Osteoblast (primary cell): ENCODE results near the gene MACROD2. TPM values are rescaled to one million over a fixed set of nuclear protein-coding genes. Genes with fewer than 3 reads are reported as not detected.

Experiments
- DNase-seq: peaks from one replicate; pipeline ENCODE4 v3.0.0; 2011; ENCODE audit warnings: low spot score, mixed read lengths; ENCODE audit not compliant: insufficient read length; ENCODE audit errors: missing footprints
- H2AFZ ChIP-seq: 2 replicates; pipeline ENCODE4 v1.6.0; 2011; ENCODE audit warnings: mild to moderate bottlenecking, low read length
- H3K27ac ChIP-seq: 2 replicates; pipeline ENCODE4 v1.5.1; 2011; ENCODE audit warnings: mild to moderate bottlenecking, low read depth, low read length, moderate library complexity
- H3K27me3 ChIP-seq: 2 replicates; pipeline ENCODE4 v1.6.0; 2012; ENCODE audit warnings: mild to moderate bottlenecking, control low read depth, inconsistent platforms, low read length, moderate library complexity; ENCODE audit not compliant: insufficient read depth
- H3K36me3 ChIP-seq: 2 replicates; pipeline ENCODE4 v1.5.1; 2011; ENCODE audit warnings: mild to moderate bottlenecking, low read length, control low read depth, moderate library complexity; ENCODE audit not compliant: insufficient read depth
- H3K4me1 ChIP-seq: 2 replicates; pipeline ENCODE4 v1.5.1; 2011; ENCODE audit warnings: mild to moderate bottlenecking, low read length, control low read depth, moderate library complexity; ENCODE audit not compliant: insufficient read depth
- H3K4me2 ChIP-seq: 2 replicates; pipeline ENCODE4 v1.6.0; 2011; ENCODE audit warnings: mild to moderate bottlenecking, low read length; ENCODE audit not compliant: insufficient read depth
- H3K4me3 ChIP-seq: fragments of 200-600 bp; sonication (generic); 3 replicates; pipeline ENCODE4 v1.5.1; 2012; ENCODE audit warnings: mild to moderate bottlenecking, low read length, inconsistent platforms; ENCODE audit not compliant: insufficient read depth
- H3K79me2 ChIP-seq: 2 replicates; pipeline ENCODE4 v1.6.0; 2012; ENCODE audit warnings: mild to moderate bottlenecking, low read length, control low read depth, inconsistent platforms; ENCODE audit not compliant: insufficient read depth
- H3K9me3 ChIP-seq: 2 replicates; pipeline ENCODE4 v1.5.1; 2011; ENCODE audit warnings: low read depth, low read length, control low read depth
- H4K20me1 ChIP-seq: 2 replicates; pipeline ENCODE4 v1.6.0; 2012; ENCODE audit warnings: mild to moderate bottlenecking, low read length, control low read depth; ENCODE audit not compliant: insufficient read depth
- CTCF ChIP-seq: IDR thresholded peaks from 2 replicates; pipeline ENCODE4 v1.5.1; 2011; ENCODE audit warnings: mild to moderate bottlenecking, low read depth, low read length, moderate library complexity; ENCODE audit errors: extremely low read depth
- total RNA-seq: library from RNA; depleted of rRNA; stranded (reverse); fragments of >200 nt; gene quantifications from 2 replicates; pipeline ENCODE4 v1.2.3, GENCODE V29; 2012

The MACROD2 gene
- total RNA-seq, 1 donor: 4.0 TPM

- H4K20me1 ChIP-seq: no peaks in the 10 kb centered on the region
- no peak overlapping the region for H3K4me3 ChIP-seq
- TF ChIP-seq CTCF: no peak
- H3K27me3 ChIP-seq: no peaks in the 10 kb centered on the region
- no peak overlapping the region for H3K27ac ChIP-seq
- DNase-seq: no peak
- H2AFZ ChIP-seq: no peak overlapping the region
- H3K36me3 ChIP-seq: no peaks in the 10 kb centered on the region
- H3K9me3 ChIP-seq: no peaks in the 10 kb centered on the region
- no peaks in the 10 kb centered on the region for H3K79me2 ChIP-seq
- no peak overlapping the region for H3K4me2 ChIP-seq
- H3K4me1 ChIP-seq: no peaks in the 10 kb centered on the region
These were observed 572.9 kb downstream of the MACROD2 start for GRCh38 chr20:14568225-14568624.

GRCh38 chr20:14568701-14569100, 573.4 kb downstream of the MACROD2 start:
- TF ChIP-seq CTCF: no peak
- Histone ChIP-seq H3K27me3 (no peaks in the 10 kb centered on the region), H3K4me3 (no peak overlapping the region), H3K79me2 (no peaks in the 10 kb centered on the region), H3K27ac (no peak overlapping the region), H3K4me1 (no peaks in the 10 kb centered on the region), H3K36me3 (no peaks in the 10 kb centered on the region), H3K4me2 (no peak overlapping the region), H3K9me3 (no peaks in the 10 kb centered on the region), H4K20me1 (no peaks in the 10 kb centered on the region), H2AFZ (no peak overlapping the region)
- DNase-seq: no peak

- Histone ChIP-seq H3K36me3 (no peaks in the 10 kb centered on the region), H3K9me3 (no peaks in the 10 kb centered on the region), H3K4me1 (no peaks in the 10 kb centered on the region), H3K4me2 (no peak overlapping the region), H3K4me3 (no peak overlapping the region), H3K27ac (no peak overlapping the region), H3K79me2 (no peaks in the 10 kb centered on the region), H4K20me1 (no peaks in the 10 kb centered on the region), H2AFZ (no peak overlapping the region), H3K27me3 (no peaks in the 10 kb centered on the region)
- no peak for DNase-seq
- no peak for TF ChIP-seq CTCF
These were observed 574.3 kb downstream of the MACROD2 start for GRCh38 chr20:14569641-14570040.

DNA sequence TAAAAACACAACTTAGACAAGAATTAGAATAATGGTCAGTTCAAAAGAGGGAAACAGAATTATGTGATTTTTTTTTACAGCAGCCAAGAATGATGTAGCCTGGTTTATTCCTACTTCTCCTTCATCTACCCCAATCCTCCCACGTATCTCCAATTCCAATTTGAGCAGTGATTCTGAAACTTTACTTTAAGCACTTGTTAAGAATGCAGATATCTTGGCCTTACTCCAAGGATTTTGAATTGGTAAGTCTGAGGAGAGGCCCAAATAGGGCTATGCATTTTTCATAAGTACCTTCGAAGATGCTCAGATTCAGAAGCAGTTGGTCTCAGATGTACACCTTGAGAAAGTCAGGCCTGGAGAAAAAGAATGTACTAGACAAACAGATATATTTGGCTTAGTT, 575.5 kb downstream of the MACROD2 start:
- DNase-seq: no peak
- H3K36me3 ChIP-seq: no peaks in the 10 kb centered on the region
- H4K20me1 ChIP-seq: no peaks in the 10 kb centered on the region
- H3K4me2 ChIP-seq: no peak overlapping the region
- TF ChIP-seq CTCF: no peak
- no peaks in the 10 kb centered on the region for H3K27me3 ChIP-seq
- H3K4me1 ChIP-seq: no peaks in the 10 kb centered on the region
- no peaks in the 10 kb centered on the region for H3K9me3 ChIP-seq
- H3K79me2 ChIP-seq: no peaks in the 10 kb centered on the region
- H3K4me3 ChIP-seq: no peak overlapping the region
- no peak overlapping the region for H2AFZ ChIP-seq
- H3K27ac ChIP-seq: no peak overlapping the region
